ENCODE data around the gene LSG1. TPM values are rescaled to one million over a fixed set of nuclear protein-coding genes. Genes with fewer than 3 reads are reported as not detected.

Gene LSG1
- total and polyA plus RNA-seq, 2 experiments from 2014 or later: 49.2 to 57.1 TPM

- H3K9me2 ChIP-seq (ENCODE audit: insufficient read depth): no peaks in the 10 kb centered on the region
- no peak overlapping the region for H2AFZ ChIP-seq
- no peak overlapping the region for H3K4me2 ChIP-seq
- ATAC-seq (no peak), DNase-seq (ENCODE audit: low spot score) (no peak)
- no peaks in the 10 kb centered on the region for H3K36me3 ChIP-seq (ENCODE audit: insufficient read depth)
- H3K4me1 Mint-ChIP-seq: no peaks in the 10 kb centered on the region
- no peaks in the 10 kb centered on the region for H3F3A ChIP-seq (replicated peaks; ENCODE audit: low read depth)
- H4K20me1 ChIP-seq (replicated peaks; ENCODE audit: insufficient read depth): no peaks in the 10 kb centered on the region
- H3K79me2 ChIP-seq (replicated peaks; ENCODE audit: insufficient read depth): no peaks in the 10 kb centered on the region
- H3K9me3 Mint-ChIP-seq: no peaks in the 10 kb centered on the region
- no peaks in the 10 kb centered on the region for H3K27me3 ChIP-seq (ENCODE audit: insufficient read depth)
- H3K27me3 Mint-ChIP-seq (ENCODE audit: insufficient read depth, low read depth, poor library complexity): peaks cover 3% of the 10 kb centered on the region
- no peak overlapping the region for H3K4me3 Mint-ChIP-seq
- TF ChIP-seq ZNF462 (CRISPR knock-in tag; IDR thresholded peaks at IDR 0.05) (no peak), STAT1 (IDR thresholded peaks at IDR 0.05; ENCODE audit: unreplicated experiment) (no peak), ETS1 (IDR thresholded peaks at IDR 0.05) (no peak), JUNB (IDR thresholded peaks at IDR 0.05; ENCODE audit: unreplicated experiment) (no peak), CTCF (conservative IDR thresholded peaks at IDR 0.05; ENCODE audit: low read depth in 2 of 2) (no peak)
- H3K36me3 Mint-ChIP-seq (ENCODE audit: low read depth): no peaks in the 10 kb centered on the region
- H3K4me3 ChIP-seq: no peak overlapping the region
- H3K27ac ChIP-seq (ENCODE audit: low read depth): no peak overlapping the region
- no peaks in the 10 kb centered on the region for H3K4me1 ChIP-seq (ENCODE audit: insufficient read depth)
- H3K27ac Mint-ChIP-seq: no peak overlapping the region
These were observed 43.2 kb upstream of the LSG1 start for GRCh38 chr3:194715022-194715800.
